ENCODE measurements around the gene SERPINB10.

DNA sequence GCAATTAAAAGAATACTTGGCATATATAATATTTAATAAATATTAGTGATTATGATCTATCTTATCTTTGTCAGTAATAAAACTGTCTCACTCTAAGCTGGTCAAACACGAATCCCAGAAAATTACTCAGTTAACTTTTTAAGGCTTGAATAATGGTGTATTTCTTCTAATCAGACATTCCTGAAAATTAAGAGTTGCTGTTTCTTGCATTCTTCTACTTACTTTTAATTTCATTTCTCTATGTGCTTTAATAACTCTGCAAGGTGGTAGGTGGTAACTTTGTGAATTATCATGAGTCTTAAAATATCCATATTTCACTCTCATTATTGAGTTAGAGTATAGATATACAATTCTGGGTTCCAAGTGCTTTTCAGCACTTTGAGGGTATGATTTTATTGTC is 3.1 kb upstream of the SERPINB10 start:
- TF ChIP-seq, protein P1, sequence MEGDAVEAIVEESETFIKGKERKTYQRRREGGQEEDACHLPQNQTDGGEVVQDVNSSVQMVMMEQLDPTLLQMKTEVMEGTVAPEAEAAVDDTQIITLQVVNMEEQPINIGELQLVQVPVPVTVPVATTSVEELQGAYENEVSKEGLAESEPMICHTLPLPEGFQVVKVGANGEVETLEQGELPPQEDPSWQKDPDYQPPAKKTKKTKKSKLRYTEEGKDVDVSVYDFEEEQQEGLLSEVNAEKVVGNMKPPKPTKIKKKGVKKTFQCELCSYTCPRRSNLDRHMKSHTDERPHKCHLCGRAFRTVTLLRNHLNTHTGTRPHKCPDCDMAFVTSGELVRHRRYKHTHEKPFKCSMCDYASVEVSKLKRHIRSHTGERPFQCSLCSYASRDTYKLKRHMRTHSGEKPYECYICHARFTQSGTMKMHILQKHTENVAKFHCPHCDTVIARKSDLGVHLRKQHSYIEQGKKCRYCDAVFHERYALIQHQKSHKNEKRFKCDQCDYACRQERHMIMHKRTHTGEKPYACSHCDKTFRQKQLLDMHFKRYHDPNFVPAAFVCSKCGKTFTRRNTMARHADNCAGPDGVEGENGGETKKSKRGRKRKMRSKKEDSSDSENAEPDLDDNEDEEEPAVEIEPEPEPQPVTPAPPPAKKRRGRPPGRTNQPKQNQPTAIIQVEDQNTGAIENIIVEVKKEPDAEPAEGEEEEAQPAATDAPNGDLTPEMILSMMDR (conservative IDR thresholded peaks at IDR 0.05; ENCODE audit: low read length) = no peak
- no peak for TF ChIP-seq EZH2phosphoT487 (IDR thresholded peaks at IDR 0.05; ENCODE audit: borderline replicate concordance)
